Measurements from ENCODE around the gene GPR25.

GPR25 gene

GRCh38 chr1:200912737-200913407 is 40.1 kb downstream of the GPR25 start:
- Histone ChIP-seq H3K36me3 (ENCODE audit: control insufficient read depth in 2 of 2, insufficient read depth in 1 of 2, low read length in 2 of 2) (peaks cover 0 to 41% of the 10 kb centered on the region in 2 experiments; a peak in 1 of 3 replicates), H3K4me1 (ENCODE audit: control insufficient read depth, insufficient read depth, low read length) (no peaks in the 10 kb centered on the region), H3K27ac (ENCODE audit: extremely low read depth, low read depth, low read length) (no peak overlapping the region), H3K9me3 (ENCODE audit: control insufficient read depth, insufficient read depth, low read depth, low read length) (no peaks in the 10 kb centered on the region), H3K4me3 (ENCODE audit: low read depth, low read length) (no peak overlapping the region)
- POLR2A ChIA-PET, result no interaction called here
- no peak for TF ChIP-seq ZNF544 (tag by site-specific recombination; IDR thresholded peaks at IDR 0.05)
- CTCF ChIA-PET, result no interaction called here

DNA sequence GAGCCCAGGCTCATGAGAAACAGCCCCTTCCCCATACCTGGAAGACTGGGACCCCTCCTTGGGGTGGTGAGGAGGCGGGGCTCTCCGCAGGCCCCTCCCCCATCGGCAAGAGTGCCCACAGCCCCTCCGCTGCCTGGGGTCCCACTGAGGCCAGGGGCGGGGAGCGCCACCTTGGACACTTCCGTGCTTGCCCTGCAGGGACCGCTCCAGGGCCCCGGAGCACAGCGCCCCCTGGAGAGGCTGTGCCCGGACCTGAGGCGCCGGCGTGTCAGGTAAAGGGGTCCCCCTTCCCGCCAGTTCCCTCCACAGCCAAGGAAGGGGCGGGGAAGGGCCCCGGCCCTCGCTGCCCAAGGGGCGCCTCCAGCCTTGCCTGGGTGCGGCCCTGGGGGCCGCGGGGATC is 43.4 kb downstream of the GPR25 start:
- no peaks in the 10 kb centered on the region for H3K4me1 ChIP-seq (ENCODE audit: control insufficient read depth, insufficient read depth, low read length)
- no peak overlapping the region for H3K4me3 ChIP-seq (ENCODE audit: low read depth, low read length)
- TF ChIP-seq GLI4 (tag by site-specific recombination; IDR thresholded peaks at IDR 0.05), result no peak
- no peak for TF ChIP-seq ZNF48 (tag by site-specific recombination; IDR thresholded peaks at IDR 0.05)
- TF ChIP-seq ZBTB17 (tag by site-specific recombination; IDR thresholded peaks at IDR 0.05), result no peak
- no peak for TF ChIP-seq ZNF792 (tag by site-specific recombination; IDR thresholded peaks at IDR 0.05)
- no peak for TF ChIP-seq ZNF843 (tag by site-specific recombination; IDR thresholded peaks at IDR 0.05)
- TF ChIP-seq ZNF324 (tag by site-specific recombination; IDR thresholded peaks at IDR 0.05), result no peak
- no peak for TF ChIP-seq ZNF175 (tag by site-specific recombination; IDR thresholded peaks at IDR 0.05)
- no peak for TF ChIP-seq ZNF311 (tag by site-specific recombination; IDR thresholded peaks at IDR 0.05; ENCODE audit: borderline replicate concordance)
- TF ChIP-seq ZNF621 (tag by site-specific recombination; IDR thresholded peaks at IDR 0.05), result no peak
- no peak for TF ChIP-seq KLF8 (tag by site-specific recombination; IDR thresholded peaks at IDR 0.05)
- ChIA-PET POLR2A (no interaction called here), CTCF (no interaction called here)
- H3K36me3 ChIP-seq (ENCODE audit: control insufficient read depth in 2 of 2, insufficient read depth in 1 of 2, low read length in 2 of 2), result peaks cover 0 to 15% of the 10 kb centered on the region in 2 experiments; a peak in 1 of 3 replicates
- no peak overlapping the region for H3K27ac ChIP-seq (ENCODE audit: extremely low read depth, low read depth, low read length)
- H3K9me3 ChIP-seq (ENCODE audit: control insufficient read depth, insufficient read depth, low read depth, low read length), result no peaks in the 10 kb centered on the region

DNA sequence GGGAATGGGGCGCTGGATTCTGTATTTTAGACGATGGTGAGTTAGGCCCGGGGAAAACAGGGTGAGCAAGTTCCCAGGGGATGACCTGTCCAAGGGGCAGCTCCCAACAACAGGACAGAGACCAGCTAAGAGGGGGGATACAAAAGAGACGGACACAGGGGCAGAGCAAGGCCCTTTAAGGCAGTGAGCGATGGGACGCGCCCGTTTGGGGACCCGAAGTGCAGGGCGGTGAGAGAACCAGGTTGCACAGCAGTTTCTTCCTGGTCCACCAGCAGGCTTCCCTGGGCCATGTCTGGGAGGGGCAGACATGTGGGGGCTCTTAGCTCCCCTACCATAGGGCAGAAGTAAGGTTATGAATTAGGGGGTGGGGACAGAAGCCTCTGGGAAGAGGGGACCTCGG is 43.9 kb downstream of the GPR25 start:
- ChIA-PET CTCF (interaction anchor here (1.4 kb wide), 1 partner anchor 63 kb away, joined by 3 read pairs; no protein-coding TSS in a partner anchor), POLR2A (no interaction called here)
- no peak for TF ChIP-seq ZFP41 (tag by site-specific recombination; IDR thresholded peaks at IDR 0.05; ENCODE audit: borderline replicate concordance)
- TF ChIP-seq ZBTB1 (tag by site-specific recombination; IDR thresholded peaks at IDR 0.05), result no peak
- no peak for TF ChIP-seq ZNF16 (tag by site-specific recombination; IDR thresholded peaks at IDR 0.05; ENCODE audit: low read depth)
- no peak for TF ChIP-seq ZNF660 (tag by site-specific recombination; IDR thresholded peaks at IDR 0.05)
- Histone ChIP-seq H3K4me3 (ENCODE audit: low read depth, low read length) (no peak overlapping the region), H3K27ac (ENCODE audit: extremely low read depth, low read depth, low read length) (no peak overlapping the region), H3K4me1 (ENCODE audit: control insufficient read depth, insufficient read depth, low read length) (no peaks in the 10 kb centered on the region), H3K9me3 (ENCODE audit: control insufficient read depth, insufficient read depth, low read depth, low read length) (no peaks in the 10 kb centered on the region), H3K36me3 (ENCODE audit: control insufficient read depth in 2 of 2, insufficient read depth in 1 of 2, low read length in 2 of 2) (peaks cover 0 to 15% of the 10 kb centered on the region in 2 experiments; a peak in 1 of 3 replicates)

DNA sequence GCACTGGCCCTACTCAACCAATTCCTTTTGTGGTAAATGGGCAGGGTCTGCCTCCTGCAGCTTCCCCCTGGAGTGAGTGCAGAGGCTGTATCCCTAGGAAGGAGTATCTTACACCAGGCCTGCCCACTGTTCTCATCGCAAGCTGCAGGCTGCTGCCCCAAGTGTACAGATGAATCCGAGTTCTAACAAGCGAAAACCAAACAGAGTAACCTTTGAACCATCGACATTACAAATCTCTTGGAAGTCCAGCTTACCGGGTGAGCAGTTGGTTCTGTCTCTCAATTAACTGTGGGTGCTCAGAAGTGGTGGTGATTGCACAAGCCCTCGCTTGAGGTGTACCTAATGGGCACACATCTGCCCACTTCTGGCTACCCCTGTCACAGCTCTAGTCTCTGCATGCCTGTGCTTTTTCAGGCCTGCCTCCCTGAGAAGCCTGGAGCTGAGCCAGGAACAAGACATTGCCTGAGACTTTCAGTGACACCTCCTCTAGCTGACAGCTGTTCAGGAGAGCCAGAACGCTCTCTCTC is 44.6 kb downstream of the GPR25 start:
- ChIA-PET POLR2A (no interaction called here), CTCF (interaction anchor here (0.5 to 1.4 kb wide), 3 partner anchors 28 to 62 kb away, joined by 3 to 4 read pairs (median 4); no protein-coding TSS in a partner anchor)
- H3K36me3 ChIP-seq (ENCODE audit: control insufficient read depth in 2 of 2, insufficient read depth in 1 of 2, low read length in 2 of 2), result peaks cover 0 to 10% of the 10 kb centered on the region in 2 experiments; a peak in 1 of 3 replicates
- no peaks in the 10 kb centered on the region for H3K9me3 ChIP-seq (ENCODE audit: control insufficient read depth, insufficient read depth, low read depth, low read length)
- no peak overlapping the region for H3K4me3 ChIP-seq (ENCODE audit: low read depth, low read length)
- TF ChIP-seq BCL11B (tag by site-specific recombination; IDR thresholded peaks at IDR 0.05; ENCODE audit: low read depth) (no peak), ZNF596 (tag by site-specific recombination; IDR thresholded peaks at IDR 0.05) (peak; percentile 77), ZIC2 (tag by site-specific recombination; IDR thresholded peaks at IDR 0.05) (0 out of 2 replicates have a peak, but pooled peaks have one; percentile 12), ZSCAN16 (tag by site-specific recombination; IDR thresholded peaks at IDR 0.05) (no peak)
- no peaks in the 10 kb centered on the region for H3K4me1 ChIP-seq (ENCODE audit: control insufficient read depth, insufficient read depth, low read length)
- H3K27ac ChIP-seq (ENCODE audit: extremely low read depth, low read depth, low read length), result no peak overlapping the region
